Gastroesophageal sphincter (tissue), 3 donors: ENCODE measurements around the gene SLC22A2.

ENCODE experiments used
- CTCF ChIP-seq, 4 experiments: fragments of 200-600 bp in 2 of 4; fragments of 450-650 bp in 2 of 4; sonication (generic) in 1 of 4; IDR thresholded peaks; one replicate each; pipeline ENCODE4 v1.5.1; 2017 to 2019; ENCODE audit warnings: antibody characterized with exemption in 4 of 4, mild to moderate bottlenecking in 2 of 4, moderate library complexity in 2 of 4
- EP300 ChIP-seq: sonication (generic); formaldehyde crosslinking; IDR thresholded peaks from one replicate; pipeline ENCODE4 v1.6.1; 2017; ENCODE audit warnings: antibody characterized with exemption, mild to moderate bottlenecking
- POLR2A ChIP-seq, 2 donors: fragments of 450-650 bp; IDR thresholded peaks; one replicate each; pipeline ENCODE4 v1.6.1; 2017; ENCODE audit warnings: antibody characterized with exemption in 2 of 2, mild to moderate bottlenecking in 2 of 2, moderate library complexity in 1 of 2
- POLR2AphosphoS5 ChIP-seq: sonication (generic); formaldehyde crosslinking; IDR thresholded peaks from one replicate; pipeline ENCODE4 v1.6.1; 2017; ENCODE audit warnings: antibody characterized with exemption

GRCh38 chr6:160301339-160301738 lies 42.7 kb upstream of the SLC22A2 start:
- TF ChIP-seq POLR2A (IDR thresholded peaks at IDR 0.05) (no peak), EP300 (no peak), POLR2AphosphoS5 (no peak), CTCF (IDR thresholded peaks at IDR 0.05) (no peak)
